Spleen (tissue), 7 donors: ENCODE results near the gene MRPL57.

Source experiments
- CTCF ChIP-seq, 11 experiments: fragments of 200-600 bp in 7 of 11; fragments of 450-650 bp in 4 of 11; sonication (generic) in 4 of 11; IDR thresholded peaks in 8 of 11; conservative IDR thresholded peaks in 3 of 11; 1 replicate in 7 of 11; 2 replicates in 4 of 11; pipeline versions ENCODE4 v1.4.0 to v1.8.0; 2016 to 2021; ENCODE audit warnings: antibody characterized with exemption in 11 of 11, inconsistent platforms in 4 of 11, mild to moderate bottlenecking in 1 of 11
- POLR2A ChIP-seq, 3 donors: fragments of 450-650 bp; IDR thresholded peaks; one replicate each; pipeline ENCODE4 v1.5.1; 2017; ENCODE audit warnings: antibody characterized with exemption in 3 of 3, mild to moderate bottlenecking in 1 of 3
- donor health status: DM: no; HTN: no; CAD: no; lungs with moderate emphysema.
- donor health status: DM: no; HTN: no; CAD: no.
- donor health status: DM: no; HTN: no; CAD: no.

DNA sequence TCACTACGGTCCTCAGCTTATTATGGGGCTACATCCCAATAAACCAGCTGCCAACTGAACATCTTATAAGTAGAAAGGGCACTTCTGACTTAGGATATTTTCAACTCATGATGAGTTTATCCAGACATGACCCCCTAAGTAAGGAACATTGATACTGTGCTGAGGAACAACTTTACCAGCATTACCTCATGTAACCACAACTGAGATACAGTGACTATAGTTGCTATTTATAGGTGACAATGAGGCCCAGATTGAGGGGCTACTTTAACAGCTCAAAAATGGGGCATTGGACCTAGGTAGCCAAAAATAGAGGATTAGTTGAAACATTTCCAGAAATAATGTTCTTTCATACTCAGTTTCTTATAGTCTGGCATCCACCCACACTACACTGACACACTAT lies 26.9 kb upstream of the MRPL57 start:
- TF ChIP-seq CTCF (IDR thresholded peaks at IDR 0.05 in 8 of 11, conservative IDR thresholded peaks at IDR 0.05 in 3 of 11) = no peak
- no peak for TF ChIP-seq POLR2A (IDR thresholded peaks at IDR 0.05)
